Heart right ventricle (tissue), 16 donors: Measurements from ENCODE around the gene ARSJ. TPM values are rescaled to one million over a fixed set of nuclear protein-coding genes. Genes with fewer than 3 reads are reported as not detected.

Experiments used
- ATAC-seq, 8 donors: fragments of 200-7000 bp; cut with Tn5 transposase; one replicate each; pipeline ENCODE4 v1.9.1; 2020; ENCODE audit warnings: mild to moderate bottlenecking in 8 of 8, moderate library complexity in 8 of 8, moderate number of reproducible peaks in 1 of 8
- DNase-seq, 2 donors: peaks; one replicate each; pipeline ENCODE4 v3.0.0-alpha.2; 2020
- H3K27ac ChIP-seq, 10 donors: fragments of 200-600 bp; sonication (generic) in 2 of 10; one replicate each; pipeline versions ENCODE4 v1.5.0 to v1.8.0; 2020 to 2022; ENCODE audit warnings: mild to moderate bottlenecking in 3 of 10
- H3K27me3 ChIP-seq, 7 donors: fragments of 200-600 bp; one replicate each; pipeline ENCODE4 v1.8.0; 2021 to 2022; ENCODE audit warnings: mild to moderate bottlenecking in 2 of 7
- H3K36me3 ChIP-seq, 9 donors: fragments of 200-600 bp; sonication (generic) in 1 of 9; one replicate each; pipeline versions ENCODE4 v1.5.0 to v1.8.0; 2020 to 2022; ENCODE audit warnings: mild to moderate bottlenecking in 2 of 9
- H3K4me1 ChIP-seq, 9 donors: fragments of 200-600 bp; sonication (generic) in 1 of 9; one replicate each; pipeline versions ENCODE4 v1.5.0 to v1.8.0; 2020 to 2022; ENCODE audit warnings: mild to moderate bottlenecking in 4 of 9
- H3K4me3 ChIP-seq, 10 donors: fragments of 200-600 bp; sonication (generic) in 2 of 10; one replicate each; pipeline versions ENCODE4 v1.5.0 to v1.8.0; 2020 to 2022; ENCODE audit warnings: mild to moderate bottlenecking in 7 of 10, moderate library complexity in 2 of 10
- H3K9me3 ChIP-seq, 11 donors: fragments of 200-600 bp in 10 of 11; sonication (generic) in 2 of 11; one replicate each; pipeline versions ENCODE4 v1.5.0 to v1.8.0; 2013 to 2022; ENCODE audit warnings: mild to moderate bottlenecking in 2 of 11, control low read depth in 1 of 11, moderate library complexity in 1 of 11
- CTCF ChIP-seq, 9 donors: fragments of 200-600 bp; sonication (generic) in 2 of 9; IDR thresholded peaks; one replicate each; pipeline versions ENCODE4 v1.5.0 to v1.8.0; 2021 to 2022; ENCODE audit warnings: antibody characterized with exemption in 9 of 9, mild to moderate bottlenecking in 5 of 9, moderate library complexity in 1 of 9
- WGBS, 2 donors: extraction: QIAGEN DNeasy Blood & Tissue Kit; methylation state at CpG; one replicate each; pipeline ENCODE4 v1.1.7; 2013; ENCODE audit warnings: inconsistent platforms in 1 of 2; 5-methylcytosine and 5-hydroxymethylcytosine counted together
- intact Hi-C, 10 donors: fragments of 100-400 bp; cut with DNase I; formaldehyde crosslinking; loops; one replicate each; pipeline versions ENCODE4 v1.11.1 to v1.14.2; 2022
- polyA plus RNA-seq, 2 donors: library from polyadenylated mRNA; stranded (reverse); fragments of 200-250 nt; gene quantifications; one replicate each; pipeline ENCODE4 v1.2.3, GENCODE V29; 2013
- total RNA-seq, 10 donors: library from RNA; stranded (reverse); fragmentation: NEBNext Ultra II Directional in 3 of 10; extraction: Animal tissue kit (Norgen Biotek cat#: 25700) in 3 of 10; gene quantifications; one replicate each; pipeline versions ENCODE4 v1.2.1 to v1.2.4, GENCODE V29; 2021 to 2023
- donor health status: Arrhythmogenic right ventricular cardiomyopathy.
- donor health status: ischemic (EF 13 %, LVEDD 7.1; RV severe dilation, severe dysfunction).
- donor health status: healthy with polysubstance abuse.
- donor health status: DM: no; HTN: yes; CAD: no.
- donor health status: DM: no; HTN: no; CAD: no.
- donor health status: ischemic (EF 25% LVEDD 6.9; RV normal size, moderate dysfunction).
- donor health status: ischemic (EF 25% LVEDD 5.7; RV mildly dilated, moderate dysfunction).
- donor health status: healthy.
- donor health status: DM: yes; HTN: yes; CAD: no.
- donor health status: Ischemic cardiomyopathy.
- donor health status: ischemic (EF 35%, LVEDD 5.7; RV mildly dilated, moderate dysfunction).
- donor health status: nonischemic (EF 11% LVEDD 7.7; RV severe dilation, severe dysfunction).
- donor health status: DM: yes; HTN: yes; CAD: no.
- donor health status: PGD.
- donor health status: ischemic (EF 29% LVEDD 5.4; RV normal size, mild dysfunction).
- donor health status: nonischemic (EF 23%, LVEDD 6.1; RV moderate dilation, normal function).

ARSJ gene
- total and polyA plus RNA-seq, 12 donors = 0.44 to 6.6 (median 1.2) TPM

GRCh38 chr4:113893546-113893945 lies 85.9 kb downstream of the ARSJ start:
- Histone ChIP-seq H3K4me3 (no peak overlapping the region), H3K27me3 (no peaks in the 10 kb centered on the region), H3K4me1 (no peaks in the 10 kb centered on the region), H3K36me3 (no peaks in the 10 kb centered on the region), H3K9me3 (peaks cover 0 to 6% (median 0%) of the 10 kb centered on the region in 11 donors), H3K27ac (no peak overlapping the region)
- ATAC-seq (no peak), DNase-seq (no peak)
- intact Hi-C loops = loop anchor here in 3 of 10 donors (10.0 kb wide), 3 partner anchors 99 to 499 kb away; no protein-coding TSS in a partner anchor
- TF ChIP-seq CTCF (IDR thresholded peaks at IDR 0.05) = peak in 6 of 9 donors; percentile 28 to 47 (median 39)

- Histone ChIP-seq H3K9me3 (peaks cover 0 to 6% (median 0%) of the 10 kb centered on the region in 11 donors), H3K27ac (no peak overlapping the region), H3K36me3 (no peaks in the 10 kb centered on the region), H3K27me3 (no peaks in the 10 kb centered on the region), H3K4me3 (no peak overlapping the region), H3K4me1 (no peaks in the 10 kb centered on the region)
- no peak for TF ChIP-seq CTCF (IDR thresholded peaks at IDR 0.05)
- ATAC-seq = no peak
- intact Hi-C loops = loop anchor here in 2 of 10 donors (10.0 kb wide), 1 partner anchor 103 kb away; no protein-coding TSS in a partner anchor
- no peak for DNase-seq
- 77 to 82% methylated on average over 1 of the region's 1 CpG for WGBS, 2 donors
These were observed 91.4 kb downstream of the ARSJ start for GRCh38 chr4:113888006-113888405.

GRCh38 chr4:113885291-113885690 lies 94.2 kb downstream of the ARSJ start:
- DNase-seq (no peak), ATAC-seq (no peak)
- Histone ChIP-seq H3K9me3 (peaks cover 0 to 6% (median 0%) of the 10 kb centered on the region in 11 donors), H3K4me3 (no peak overlapping the region), H3K36me3 (no peaks in the 10 kb centered on the region), H3K27ac (no peak overlapping the region), H3K27me3 (no peaks in the 10 kb centered on the region), H3K4me1 (peaks cover 0 to 3% (median 0%) of the 10 kb centered on the region in 9 donors)
- 76 to 87% methylated on average over 3 of the region's 3 CpGs for WGBS, 2 donors
- intact Hi-C loops = loop anchor here in 2 of 10 donors (10.0 kb wide), 1 partner anchor 100 kb away; no protein-coding TSS in a partner anchor
- TF ChIP-seq CTCF (IDR thresholded peaks at IDR 0.05) = no peak

- intact Hi-C loops = loop anchor here in 2 of 10 donors (10.0 kb wide), 1 partner anchor 100 kb away; no protein-coding TSS in a partner anchor
- ATAC-seq = no peak
- TF ChIP-seq CTCF (IDR thresholded peaks at IDR 0.05) = no peak
These were observed 94.8 kb downstream of the ARSJ start for GRCh38 chr4:113884655-113885054.

More at GRCh38 chr4:113884655-113885054, 94.8 kb downstream of the ARSJ start:
- Histone ChIP-seq H3K27me3 (no peaks in the 10 kb centered on the region), H3K27ac (no peak overlapping the region), H3K9me3 (peaks cover 0 to 2% (median 0%) of the 10 kb centered on the region in 11 donors), H3K36me3 (no peaks in the 10 kb centered on the region), H3K4me3 (no peak overlapping the region), H3K4me1 (peaks cover 0 to 3% (median 0%) of the 10 kb centered on the region in 9 donors)
- 82 to 89% methylated on average over 1 of the region's 1 CpG for WGBS, 2 donors
- DNase-seq = no peak
